H9 (cell line): ENCODE data around the gene DYRK4. TPM values are rescaled to one million over a fixed set of nuclear protein-coding genes. Genes with fewer than 3 reads are reported as not detected.

ENCODE experiments used
- DNase-seq: peaks from one replicate; pipeline ENCODE4 v3.0.0-alpha.2; 2017
- H2AFZ ChIP-seq: one replicate; pipeline ENCODE4 v1.6.1; 2013; ENCODE audit warnings: mild to moderate bottlenecking, low read length, control low read depth, moderate library complexity
- H2AK5ac ChIP-seq: 2 replicates; pipeline ENCODE4 v1.6.1; 2013; ENCODE audit warnings: low read length, control low read depth, mixed read lengths; ENCODE audit not compliant: insufficient read length
- H2BK120ac ChIP-seq: one replicate; pipeline ENCODE4 v1.6.1; 2013; ENCODE audit warnings: low read depth, mild to moderate bottlenecking, low read length, control low read depth, inconsistent platforms; ENCODE audit not compliant: poor library complexity, severe bottlenecking
- H2BK12ac ChIP-seq: 2 replicates; pipeline ENCODE4 v1.6.1; 2013; ENCODE audit warnings: low read length, control low read depth, mixed read lengths, low read depth; ENCODE audit not compliant: insufficient read length
- H2BK15ac ChIP-seq: 2 replicates; pipeline ENCODE4 v1.6.1; 2013; ENCODE audit warnings: low read depth, low read length, control low read depth
- H2BK20ac ChIP-seq: one replicate; pipeline ENCODE4 v1.6.1; 2013; ENCODE audit warnings: low read depth, mild to moderate bottlenecking, low read length, control low read depth, inconsistent platforms; ENCODE audit not compliant: poor library complexity, severe bottlenecking
- H2BK5ac ChIP-seq: 2 replicates; pipeline ENCODE4 v1.6.1; 2013; ENCODE audit warnings: low read length, control low read depth, mixed read lengths; ENCODE audit not compliant: insufficient read length
- H3K14ac ChIP-seq: 2 replicates; pipeline ENCODE4 v1.6.1; 2013; ENCODE audit warnings: low read length, control low read depth; ENCODE audit not compliant: insufficient read depth
- H3K18ac ChIP-seq: 2 replicates; pipeline ENCODE4 v1.6.1; 2013; ENCODE audit warnings: low read depth, mild to moderate bottlenecking, mixed read lengths, low read length, control low read depth; ENCODE audit not compliant: insufficient read length
- H3K23ac ChIP-seq: 2 replicates; pipeline ENCODE4 v1.6.1; 2013; ENCODE audit warnings: low read length, control low read depth, mixed read lengths, low read depth; ENCODE audit not compliant: insufficient read length
- H3K23me2 ChIP-seq: 2 replicates; pipeline ENCODE4 v1.6.1; 2013; ENCODE audit warnings: low read depth, mild to moderate bottlenecking, mixed read lengths, low read length, control low read depth; ENCODE audit not compliant: insufficient read length, poor library complexity, severe bottlenecking
- H3K27ac ChIP-seq: 2 replicates; pipeline ENCODE4 v1.5.1; 2013; ENCODE audit warnings: low read length, control low read depth, mixed read lengths, low read depth; ENCODE audit not compliant: insufficient read length
- H3K27me3 ChIP-seq: 2 replicates; pipeline ENCODE4 v1.6.1; 2013; ENCODE audit warnings: low read length, control low read depth, inconsistent platforms; ENCODE audit not compliant: insufficient read depth
- H3K4ac ChIP-seq: 2 replicates; pipeline ENCODE4 v1.6.1; 2013; ENCODE audit warnings: low read depth, mild to moderate bottlenecking, control low read depth, inconsistent platforms, low read length, moderate library complexity
- H3K4me1 ChIP-seq: 2 replicates; pipeline ENCODE4 v1.6.1; 2013; ENCODE audit warnings: low read length, control low read depth, inconsistent platforms; ENCODE audit not compliant: insufficient read depth
- H3K4me2 ChIP-seq: 2 replicates; pipeline ENCODE4 v1.6.1; 2013; ENCODE audit warnings: low read length, control low read depth, mixed read lengths; ENCODE audit not compliant: insufficient read length, insufficient read depth
- H3K56ac ChIP-seq: 2 replicates; pipeline ENCODE4 v1.6.1; 2013; ENCODE audit warnings: low read depth, mild to moderate bottlenecking, mixed read lengths, low read length, control low read depth; ENCODE audit not compliant: insufficient read length
- H3K79me1 ChIP-seq: 2 replicates; pipeline ENCODE4 v1.6.1; 2013; ENCODE audit warnings: low read depth, mild to moderate bottlenecking, moderate library complexity, low read length, control low read depth, inconsistent platforms; ENCODE audit not compliant: insufficient read depth, poor library complexity, severe bottlenecking
- H3K79me2 ChIP-seq: 2 replicates; pipeline ENCODE4 v1.6.1; 2013; ENCODE audit warnings: low read length, control low read depth, inconsistent platforms; ENCODE audit not compliant: insufficient read depth
- H3K9ac ChIP-seq: 2 replicates; pipeline ENCODE4 v1.6.1; 2013; ENCODE audit warnings: low read length, control low read depth, mixed read lengths; ENCODE audit not compliant: insufficient read length; ENCODE audit errors: extremely low read depth
- H3K9me3 ChIP-seq: one replicate; pipeline ENCODE4 v1.6.1; 2013; ENCODE audit warnings: low read depth, low read length, inconsistent platforms; ENCODE audit not compliant: control insufficient read depth
- H3T11ph ChIP-seq: one replicate; pipeline ENCODE4 v1.6.1; 2013; ENCODE audit warnings: mild to moderate bottlenecking, low read length, control low read depth, inconsistent platforms
- H4K20me1 ChIP-seq: one replicate; pipeline ENCODE4 v1.6.1; 2013; ENCODE audit not compliant: control insufficient read depth, insufficient read length, insufficient read depth
- H4K5ac ChIP-seq: 2 replicates; pipeline ENCODE4 v1.6.1; 2013; ENCODE audit warnings: low read depth, mild to moderate bottlenecking, mixed read lengths, low read length, control low read depth; ENCODE audit not compliant: insufficient read length
- H4K8ac ChIP-seq: replicated peaks from 2 replicates; pipeline ENCODE4 v1.6.1; 2013; ENCODE audit warnings: low read length, control low read depth, mixed read lengths, low read depth; ENCODE audit not compliant: insufficient read length
- H4K91ac ChIP-seq: 2 replicates; pipeline ENCODE4 v1.6.1; 2013; ENCODE audit warnings: low read depth, mild to moderate bottlenecking, moderate library complexity, mixed read lengths, low read length, control low read depth; ENCODE audit not compliant: insufficient read length
- H3K27ac Mint-ChIP-seq, 3 experiments: 2 replicates in 2 of 3; 3 replicates in 1 of 3; pipeline ENCODE4 v1.8.0; 2020 to 2021; ENCODE audit warnings: mixed read lengths in 3 of 3, mild to moderate bottlenecking in 1 of 3, moderate library complexity in 1 of 3
- H3K27me3 Mint-ChIP-seq: 2 replicates; pipeline ENCODE4 v1.8.0; 2021; ENCODE audit warnings: low read depth, mild to moderate bottlenecking, moderate library complexity, mixed read lengths
- H3K36me3 Mint-ChIP-seq, 3 experiments: 2 replicates in 2 of 3; 3 replicates in 1 of 3; pipeline ENCODE4 v1.8.0; 2020 to 2021; ENCODE audit warnings: low read depth in 3 of 3, mixed read lengths in 3 of 3; ENCODE audit not compliant: insufficient read depth in 1 of 3
- H3K4me1 Mint-ChIP-seq, 2 experiments: 2 replicates each; pipeline ENCODE4 v1.8.0; 2020; ENCODE audit warnings: mixed read lengths in 2 of 2
- H3K4me3 Mint-ChIP-seq, 2 experiments: 2 replicates in 1 of 2; 3 replicates in 1 of 2; pipeline ENCODE4 v1.8.0; 2020 to 2021; ENCODE audit warnings: mild to moderate bottlenecking in 2 of 2, mixed read lengths in 2 of 2, moderate library complexity in 1 of 2
- H3K9me3 Mint-ChIP-seq, 2 experiments: 2 replicates in 1 of 2; 3 replicates in 1 of 2; pipeline ENCODE4 v1.8.0; 2020; ENCODE audit warnings: mild to moderate bottlenecking in 2 of 2, mixed read lengths in 2 of 2, moderate library complexity in 1 of 2
- WGBS: extraction: QIAGEN DNeasy Blood & Tissue Kit; methylation state at CpG from one replicate; pipeline ENCODE4 v1.1.7; 2013; ENCODE audit warnings: missing lambda C conversion rate, low lambda C conversion rate, mixed read lengths; ENCODE audit not compliant: insufficient read length; ENCODE audit errors: extremely low coverage; 5-methylcytosine and 5-hydroxymethylcytosine counted together
- total RNA-seq: library from RNA; stranded (reverse); gene quantifications from 2 replicates; pipeline ENCODE4 v1.2.1, GENCODE V29; 2021
- TF ChIP-seq, protein P1 (sequence below): fragments of 200-600 bp; sonication (generic); conservative IDR thresholded peaks from 3 replicates; pipeline ENCODE4 v1.8.0; 2021; ENCODE audit warnings: antibody characterized with exemption, mild to moderate bottlenecking

The DYRK4 gene
- total RNA-seq, 1 experiment from 2014 or later: 15.5 TPM

DNA sequence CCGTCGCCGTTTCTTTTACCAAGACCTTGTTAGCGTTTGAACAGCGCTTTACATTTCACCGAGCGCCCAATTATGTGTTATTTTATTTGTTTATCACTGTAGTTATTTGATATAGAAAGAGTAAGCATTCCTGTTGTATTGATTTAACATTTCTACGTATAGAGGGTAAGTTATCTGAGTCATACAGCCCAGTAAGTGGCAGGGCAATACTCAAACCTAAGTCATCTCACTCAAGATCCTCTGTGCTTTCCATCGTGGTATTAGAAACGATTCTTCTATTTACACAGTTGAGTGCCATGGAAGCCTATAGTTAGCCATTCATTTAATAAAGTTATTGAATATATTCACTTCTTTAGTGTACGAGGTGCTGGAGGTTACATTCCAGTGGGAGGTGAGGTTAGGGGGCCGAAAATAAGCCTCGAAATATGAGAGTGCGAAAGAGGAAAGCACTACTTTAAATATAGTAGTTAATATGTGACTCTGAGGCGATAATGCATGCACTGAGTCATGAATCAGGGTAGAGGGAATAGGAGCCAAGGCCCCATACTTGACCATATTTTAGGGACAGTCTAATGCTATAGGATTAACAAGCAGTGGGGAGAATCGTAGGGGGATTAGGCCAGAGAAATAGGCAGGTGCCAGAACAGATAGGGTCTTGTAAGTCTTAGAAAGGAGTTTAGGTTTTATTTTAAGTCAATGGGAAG lies 22.7 kb upstream of the DYRK4 start:
- Mint-ChIP-seq H3K27ac (peak overlapping the region; percentile 99 to 100 (median 99); a peak in 6 of 7 replicates), H3K9me3 (no peaks in the 10 kb centered on the region), H3K4me1 (peaks cover 14 to 15% of the 10 kb centered on the region in 2 experiments), H3K4me3 (peak overlapping the region; percentile 95 to 97), H3K27me3 (no peaks in the 10 kb centered on the region), H3K36me3 (peaks cover 1 to 20% (median 18%) of the 10 kb centered on the region in 3 experiments; a peak in 6 of 7 replicates)
- H3K14ac ChIP-seq: peak overlapping the region; percentile 92; the same call in 1 of the 2 replicates
- H2BK15ac ChIP-seq: no peak overlapping the region
- H4K20me1 ChIP-seq: no peaks in the 10 kb centered on the region
- no peak overlapping the region for H2BK120ac ChIP-seq
- no peak overlapping the region for H2BK20ac ChIP-seq
- H3K27ac ChIP-seq: peak overlapping the region; percentile 46
- H2AK5ac ChIP-seq: no peak overlapping the region
- peaks cover 3% of the 10 kb centered on the region for H3K79me1 ChIP-seq
- H3K4ac ChIP-seq: no peak overlapping the region
- peak overlapping the region; percentile 99 for H3K9ac ChIP-seq
- no peak overlapping the region for H3T11ph ChIP-seq
- no peak overlapping the region for H3K23ac ChIP-seq
- peak overlapping the region; percentile 86 for H3K4me2 ChIP-seq
- no peak for DNase-seq
- H3K27me3 ChIP-seq: no peaks in the 10 kb centered on the region
- H3K23me2 ChIP-seq: no peaks in the 10 kb centered on the region
- no peaks in the 10 kb centered on the region for H3K9me3 ChIP-seq
- peak overlapping the region; percentile 85 for H2BK5ac ChIP-seq
- peak overlapping the region; percentile 28 for H3K56ac ChIP-seq
- no peak overlapping the region for H3K18ac ChIP-seq
- no peak overlapping the region for H2AFZ ChIP-seq
- no peak overlapping the region for H4K91ac ChIP-seq
- H3K4me1 ChIP-seq: 0 out of 2 replicates have a peak, but pooled peaks cover 5% of the 10 kb centered on the region
- TF ChIP-seq, protein P1, sequence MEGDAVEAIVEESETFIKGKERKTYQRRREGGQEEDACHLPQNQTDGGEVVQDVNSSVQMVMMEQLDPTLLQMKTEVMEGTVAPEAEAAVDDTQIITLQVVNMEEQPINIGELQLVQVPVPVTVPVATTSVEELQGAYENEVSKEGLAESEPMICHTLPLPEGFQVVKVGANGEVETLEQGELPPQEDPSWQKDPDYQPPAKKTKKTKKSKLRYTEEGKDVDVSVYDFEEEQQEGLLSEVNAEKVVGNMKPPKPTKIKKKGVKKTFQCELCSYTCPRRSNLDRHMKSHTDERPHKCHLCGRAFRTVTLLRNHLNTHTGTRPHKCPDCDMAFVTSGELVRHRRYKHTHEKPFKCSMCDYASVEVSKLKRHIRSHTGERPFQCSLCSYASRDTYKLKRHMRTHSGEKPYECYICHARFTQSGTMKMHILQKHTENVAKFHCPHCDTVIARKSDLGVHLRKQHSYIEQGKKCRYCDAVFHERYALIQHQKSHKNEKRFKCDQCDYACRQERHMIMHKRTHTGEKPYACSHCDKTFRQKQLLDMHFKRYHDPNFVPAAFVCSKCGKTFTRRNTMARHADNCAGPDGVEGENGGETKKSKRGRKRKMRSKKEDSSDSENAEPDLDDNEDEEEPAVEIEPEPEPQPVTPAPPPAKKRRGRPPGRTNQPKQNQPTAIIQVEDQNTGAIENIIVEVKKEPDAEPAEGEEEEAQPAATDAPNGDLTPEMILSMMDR: no peak
- no peak overlapping the region for H2BK12ac ChIP-seq
- H4K8ac ChIP-seq: no peak overlapping the region
- H4K5ac ChIP-seq: peak overlapping the region; percentile 90
- WGBS: no CpG with 5 or more reads among the region's 16 CpGs
- H3K79me2 ChIP-seq: peaks cover 8% of the 10 kb centered on the region; the same call in 1 of the 2 replicates
